ENCODE measurements around the gene COL18A1.

The COL18A1 gene

DNA sequence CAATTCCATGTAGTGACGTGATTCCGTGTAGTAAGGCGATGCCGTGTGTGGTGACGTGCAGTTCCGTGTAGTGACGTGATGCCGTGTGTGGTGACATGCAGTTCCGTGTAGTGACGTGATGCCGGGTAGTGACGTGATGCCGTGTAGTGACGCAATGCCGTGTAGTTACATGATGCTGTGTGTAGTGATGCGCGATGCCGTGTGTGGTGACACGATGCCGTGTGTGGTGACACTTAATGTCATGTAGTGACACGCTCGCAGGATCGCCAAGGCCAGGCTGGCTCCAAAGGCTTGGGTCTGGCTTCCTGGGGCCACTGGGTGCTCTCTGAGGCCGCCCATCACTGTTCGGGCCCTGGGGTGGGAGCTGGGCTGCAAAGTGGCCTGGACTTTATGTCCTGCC, 14.2 kb downstream of the COL18A1 start:
- no peaks in the 10 kb centered on the region for H3K9me3 ChIP-seq (ENCODE audit: insufficient read depth, low read length)
- H3K79me2 ChIP-seq (ENCODE audit: low read length): no peaks in the 10 kb centered on the region
- no peak for TF ChIP-seq CTCF (IDR thresholded peaks at IDR 0.05; ENCODE audit: low read depth, low read length)
- no peak for TF ChIP-seq EZH2phosphoT487 (IDR thresholded peaks at IDR 0.05; ENCODE audit: low read depth)
- no peak overlapping the region for H3K4me2 ChIP-seq (ENCODE audit: low read length)
- H3K27me3 ChIP-seq (ENCODE audit: low read depth, low read length): no peaks in the 10 kb centered on the region
- no peaks in the 10 kb centered on the region for H3K4me1 ChIP-seq (ENCODE audit: low read length)
- no peaks in the 10 kb centered on the region for H3K36me3 ChIP-seq (replicated peaks; ENCODE audit: low read depth, low read length)
- H3K27ac ChIP-seq (ENCODE audit: low read length): no peak overlapping the region
- no peak overlapping the region for H2AFZ ChIP-seq (ENCODE audit: low read depth, low read length)
- no peak overlapping the region for H3K4me3 ChIP-seq (ENCODE audit: low read length)
- H4K20me1 ChIP-seq (ENCODE audit: insufficient read depth, low read length): no peaks in the 10 kb centered on the region
- H3K9ac ChIP-seq (ENCODE audit: low read length): no peak overlapping the region

- Histone ChIP-seq H3K27ac (ENCODE audit: low read length) (no peak overlapping the region), H2AFZ (ENCODE audit: low read depth, low read length) (no peak overlapping the region), H4K20me1 (ENCODE audit: insufficient read depth, low read length) (no peaks in the 10 kb centered on the region), H3K36me3 (replicated peaks; ENCODE audit: low read depth, low read length) (no peaks in the 10 kb centered on the region), H3K27me3 (ENCODE audit: low read depth, low read length) (no peaks in the 10 kb centered on the region), H3K9me3 (ENCODE audit: insufficient read depth, low read length) (no peaks in the 10 kb centered on the region), H3K79me2 (ENCODE audit: low read length) (no peaks in the 10 kb centered on the region), H3K4me2 (ENCODE audit: low read length) (no peak overlapping the region), H3K4me3 (ENCODE audit: low read length) (no peak overlapping the region), H3K9ac (ENCODE audit: low read length) (no peak overlapping the region), H3K4me1 (ENCODE audit: low read length) (no peaks in the 10 kb centered on the region)
- no peak for TF ChIP-seq CTCF (IDR thresholded peaks at IDR 0.05; ENCODE audit: low read depth, low read length)
- TF ChIP-seq EZH2phosphoT487 (IDR thresholded peaks at IDR 0.05; ENCODE audit: low read depth): no peak
These were observed 15.4 kb downstream of the COL18A1 start for GRCh38 chr21:45420061-45421041.

DNA sequence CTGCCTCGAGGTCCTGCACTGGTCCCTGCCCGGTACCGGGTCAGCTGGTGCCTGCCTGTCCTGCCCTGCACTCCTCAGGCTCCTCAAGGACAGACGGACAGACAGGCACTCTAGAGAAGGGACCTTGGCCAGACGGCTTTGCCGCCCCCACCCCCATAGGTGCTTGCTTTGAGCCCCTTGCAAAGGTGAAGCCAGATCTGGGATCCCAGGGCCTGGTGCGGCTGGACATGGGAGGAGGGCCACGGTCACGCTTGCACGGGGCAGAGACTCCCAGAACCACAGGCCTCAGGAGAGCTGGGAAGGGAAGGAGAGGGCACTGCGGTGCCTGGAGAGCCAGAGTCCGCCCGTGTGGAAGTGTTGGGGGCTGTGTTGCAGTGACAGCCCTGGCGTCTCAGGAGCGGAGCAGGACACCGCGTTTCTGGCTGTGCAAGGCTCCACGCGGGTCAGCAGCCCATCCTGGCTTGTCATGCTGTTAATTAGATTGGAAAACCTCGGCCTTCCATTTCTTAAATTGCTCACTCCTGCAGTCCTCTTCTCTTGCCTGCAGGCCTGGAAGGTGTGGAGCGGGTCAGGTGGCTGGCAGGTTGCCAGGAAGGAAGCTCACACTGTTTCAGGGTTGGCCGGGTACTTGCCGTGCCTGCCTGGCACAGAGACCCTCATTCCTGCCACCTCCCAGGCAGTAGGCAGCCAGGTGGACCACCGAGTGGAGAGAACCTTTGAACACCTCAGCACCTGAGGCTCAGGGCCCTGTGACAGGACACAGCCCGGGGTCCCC, 16.3 kb downstream of the COL18A1 start:
- H3K4me2 ChIP-seq (ENCODE audit: low read length): no peak overlapping the region
- no peaks in the 10 kb centered on the region for H3K36me3 ChIP-seq (replicated peaks; ENCODE audit: low read depth, low read length)
- H2AFZ ChIP-seq (ENCODE audit: low read depth, low read length): no peak overlapping the region
- no peaks in the 10 kb centered on the region for H3K79me2 ChIP-seq (ENCODE audit: low read length)
- no peaks in the 10 kb centered on the region for H3K9me3 ChIP-seq (ENCODE audit: insufficient read depth, low read length)
- no peak for TF ChIP-seq EZH2phosphoT487 (IDR thresholded peaks at IDR 0.05; ENCODE audit: low read depth)
- TF ChIP-seq CTCF (IDR thresholded peaks at IDR 0.05; ENCODE audit: low read depth, low read length): no peak
- no peak overlapping the region for H3K9ac ChIP-seq (ENCODE audit: low read length)
- H3K4me1 ChIP-seq (ENCODE audit: low read length): no peaks in the 10 kb centered on the region
- H3K27me3 ChIP-seq (ENCODE audit: low read depth, low read length): no peaks in the 10 kb centered on the region
- no peaks in the 10 kb centered on the region for H4K20me1 ChIP-seq (ENCODE audit: insufficient read depth, low read length)
- H3K4me3 ChIP-seq (ENCODE audit: low read length): no peak overlapping the region
- H3K27ac ChIP-seq (ENCODE audit: low read length): no peak overlapping the region

All from OCI-LY3 (cell line).